ENCODE results near the gene GPR179. TPM values are rescaled to one million over a fixed set of nuclear protein-coding genes. Genes with fewer than 3 reads are reported as not detected.

Gene GPR179
- total RNA-seq, 2 experiments from 2014 or later: 0.07 TPM; not detected in 1

DNA sequence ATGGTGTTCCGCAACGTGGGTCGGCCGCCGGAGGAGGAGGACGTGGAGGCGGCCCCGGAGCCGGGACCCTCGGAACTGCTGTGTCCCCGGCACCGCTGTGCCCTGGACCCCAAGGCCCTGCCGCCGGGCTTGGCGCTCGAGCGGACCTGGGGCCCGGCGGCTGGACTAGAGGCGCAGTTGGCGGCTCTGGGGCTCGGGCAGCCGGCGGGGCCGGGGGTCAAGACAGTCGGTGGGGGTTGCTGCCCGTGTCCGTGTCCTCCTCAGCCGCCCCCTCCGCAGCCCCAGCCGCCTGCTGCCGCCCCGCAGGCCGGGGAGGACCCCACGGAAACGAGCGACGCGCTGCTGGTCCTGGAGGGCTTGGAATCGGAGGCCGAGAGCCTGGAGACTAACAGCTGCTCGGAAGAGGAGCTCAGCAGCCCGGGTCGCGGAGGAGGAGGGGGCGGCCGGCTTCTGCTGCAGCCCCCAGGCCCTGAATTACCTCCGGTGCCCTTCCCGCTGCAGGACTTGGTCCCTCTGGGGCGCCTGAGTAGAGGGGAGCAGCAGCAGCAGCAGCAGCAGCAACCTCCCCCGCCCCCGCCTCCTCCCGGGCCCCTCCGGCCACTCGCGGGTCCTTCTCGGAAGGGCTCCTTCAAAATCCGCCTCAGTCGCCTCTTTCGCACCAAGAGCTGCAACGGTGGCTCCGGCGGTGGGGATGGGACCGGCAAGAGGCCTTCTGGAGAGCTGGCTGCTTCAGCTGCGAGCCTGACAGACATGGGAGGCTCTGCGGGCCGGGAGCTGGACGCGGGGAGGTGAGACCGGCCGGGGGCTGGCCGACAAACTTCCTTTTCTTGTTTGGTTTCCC is 8.7 kb upstream of the GPR179 start:
- Mint-ChIP-seq H3K27me3 (no peaks in the 10 kb centered on the region), H3K4me3 (peak overlapping the region; percentile 73), H3K27ac (no peak overlapping the region), H3K9me3 (no peaks in the 10 kb centered on the region), H3K4me1 (ENCODE audit: low read depth) (peaks cover 48% of the 10 kb centered on the region), H3K36me3 (ENCODE audit: low read depth) (no peaks in the 10 kb centered on the region)
- peak; percentile 42 for DNase-seq
- intact Hi-C loops (cut with micrococcal nuclease): no loop called here
- ChIA-PET CTCF (interaction anchor here (1.1 to 11.9 kb wide), 6 partner anchors 12 to 72 kb away, joined by 3 to 203 read pairs (median 8); no protein-coding TSS in a partner anchor), POLR2A (interaction anchor here (0.7 to 1.0 kb wide), 3 partner anchors 18 to 64 kb away, joined by 3 to 4 read pairs (median 3); no protein-coding TSS in a partner anchor)
- no peak for ATAC-seq
- TF ChIP-seq, protein P1, sequence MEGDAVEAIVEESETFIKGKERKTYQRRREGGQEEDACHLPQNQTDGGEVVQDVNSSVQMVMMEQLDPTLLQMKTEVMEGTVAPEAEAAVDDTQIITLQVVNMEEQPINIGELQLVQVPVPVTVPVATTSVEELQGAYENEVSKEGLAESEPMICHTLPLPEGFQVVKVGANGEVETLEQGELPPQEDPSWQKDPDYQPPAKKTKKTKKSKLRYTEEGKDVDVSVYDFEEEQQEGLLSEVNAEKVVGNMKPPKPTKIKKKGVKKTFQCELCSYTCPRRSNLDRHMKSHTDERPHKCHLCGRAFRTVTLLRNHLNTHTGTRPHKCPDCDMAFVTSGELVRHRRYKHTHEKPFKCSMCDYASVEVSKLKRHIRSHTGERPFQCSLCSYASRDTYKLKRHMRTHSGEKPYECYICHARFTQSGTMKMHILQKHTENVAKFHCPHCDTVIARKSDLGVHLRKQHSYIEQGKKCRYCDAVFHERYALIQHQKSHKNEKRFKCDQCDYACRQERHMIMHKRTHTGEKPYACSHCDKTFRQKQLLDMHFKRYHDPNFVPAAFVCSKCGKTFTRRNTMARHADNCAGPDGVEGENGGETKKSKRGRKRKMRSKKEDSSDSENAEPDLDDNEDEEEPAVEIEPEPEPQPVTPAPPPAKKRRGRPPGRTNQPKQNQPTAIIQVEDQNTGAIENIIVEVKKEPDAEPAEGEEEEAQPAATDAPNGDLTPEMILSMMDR (IDR thresholded peaks at IDR 0.05): no peak

- H3K4me1 Mint-ChIP-seq (ENCODE audit: low read depth): peaks cover 40% of the 10 kb centered on the region
- H3K9me3 Mint-ChIP-seq: no peaks in the 10 kb centered on the region
- intact Hi-C loops (cut with micrococcal nuclease): no loop called here
These were observed 7.9 kb upstream of the GPR179 start, which contains the start of gene SOCS7 for GRCh38 chr17:38351412-38352222. SOCS7 (plus strand) TSS chr17:38351844; CDS start chr17:38352053, 209 bp downstream.

DNA sequence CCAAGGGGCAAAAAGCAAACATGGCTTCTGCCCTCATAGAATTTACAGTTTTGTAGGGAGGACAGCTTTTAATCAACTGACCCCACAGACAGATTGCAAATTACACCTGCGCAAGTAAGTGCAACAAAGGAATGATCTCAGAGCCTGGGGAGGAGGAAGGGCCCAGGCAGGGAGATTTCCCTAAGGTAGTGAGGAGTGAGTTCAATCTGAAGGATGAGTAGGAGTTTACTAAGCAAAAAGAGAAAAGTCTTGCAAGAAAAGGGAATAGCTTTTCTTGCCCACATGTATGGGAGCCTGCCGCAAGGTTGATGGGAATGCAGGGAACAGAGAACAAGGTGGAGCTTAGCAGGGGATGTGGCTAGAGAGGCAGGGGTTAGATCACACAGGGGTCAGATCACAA is 6.3 kb upstream of the GPR179 start:
- intact Hi-C loops (cut with micrococcal nuclease): no loop called here
- TF ChIP-seq, protein P1 (IDR thresholded peaks at IDR 0.05): no peak
- Mint-ChIP-seq H3K27me3 (no peaks in the 10 kb centered on the region), H3K4me1 (ENCODE audit: low read depth) (peaks cover 30% of the 10 kb centered on the region), H3K9me3 (no peaks in the 10 kb centered on the region), H3K4me3 (peak overlapping the region; percentile 80), H3K36me3 (ENCODE audit: low read depth) (no peaks in the 10 kb centered on the region), H3K27ac (no peak overlapping the region)
- no peak for DNase-seq
- POLR2A ChIA-PET: interaction anchor here (1.0 to 1.6 kb wide), 3 partner anchors 8 to 21 kb away, joined by 3 to 5 read pairs (median 3); no protein-coding TSS in a partner anchor
- ATAC-seq: no peak
- CTCF ChIA-PET: interaction anchor here (0.9 to 11.9 kb wide), 20 partner anchors 11 to 576 kb away, joined by 3 to 203 read pairs (median 12); partner anchors contain the start of gene ARHGAP23

More at GRCh38 chr17:38351412-38352222, 7.9 kb upstream of the GPR179 start, which contains the start of gene SOCS7:
- H3K27me3 Mint-ChIP-seq: no peaks in the 10 kb centered on the region
- peak within 1 kb of the TSS; percentile 80 for H3K4me3 Mint-ChIP-seq
- H3K36me3 Mint-ChIP-seq (ENCODE audit: low read depth): no peaks in the 10 kb centered on the region
- POLR2A ChIA-PET: interaction anchor here (0.7 to 1.6 kb wide), 4 partner anchors 9 to 64 kb away, joined by 3 to 5 read pairs (median 4); no protein-coding TSS in a partner anchor
- TF ChIP-seq, protein P1 (IDR thresholded peaks at IDR 0.05): no peak
- DNase-seq: peak; percentile 94
- peak within 1 kb of the TSS; percentile 97 for H3K27ac Mint-ChIP-seq
- CTCF ChIA-PET: interaction anchor here (1.0 to 11.9 kb wide), 4 partner anchors 10 to 72 kb away, joined by 3 to 203 read pairs (median 34); no protein-coding TSS in a partner anchor
- ATAC-seq: peak; percentile 92

DNA sequence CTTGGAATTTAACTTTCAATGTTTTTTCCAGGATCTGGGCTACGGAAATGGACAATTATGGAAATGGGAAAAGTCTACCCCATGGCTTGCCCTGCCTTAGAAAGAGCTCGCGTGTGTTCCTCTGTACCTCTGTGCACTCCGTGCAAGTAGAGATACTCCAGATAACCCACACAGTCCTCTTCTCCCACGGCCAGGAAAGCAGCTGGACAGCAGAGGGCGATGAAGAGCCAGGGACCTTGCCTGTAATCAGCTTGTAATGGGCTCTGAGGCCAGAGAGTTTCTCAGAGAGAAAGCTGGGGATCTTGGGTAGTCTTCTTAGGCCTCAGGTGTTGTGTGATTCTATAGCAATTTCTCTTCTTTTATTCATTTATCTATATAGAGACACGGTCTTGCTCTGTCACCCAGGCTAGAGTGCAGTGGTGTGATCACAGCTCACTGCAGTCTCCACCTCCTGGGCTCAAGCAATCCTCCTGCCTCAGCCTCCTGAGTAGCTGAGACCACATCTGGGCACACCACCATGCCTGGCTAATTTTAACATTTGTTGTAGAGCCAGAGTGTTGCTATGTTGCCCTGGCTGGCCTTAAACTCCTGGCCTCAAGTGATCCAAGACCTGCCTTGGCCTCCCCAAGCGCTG is 5.5 kb upstream of the GPR179 start:
- peak; percentile 93 for DNase-seq
- H3K4me3 Mint-ChIP-seq: no peak overlapping the region
- intact Hi-C loops (cut with micrococcal nuclease): loop anchor here (2.0 kb wide), 1 partner anchor 66 kb away; no protein-coding TSS in a partner anchor
- H3K27ac Mint-ChIP-seq: no peak overlapping the region
- H3K27me3 Mint-ChIP-seq: no peaks in the 10 kb centered on the region
- POLR2A ChIA-PET: interaction anchor here (0.9 to 1.4 kb wide), 4 partner anchors 9 to 73 kb away, joined by 3 read pairs; no protein-coding TSS in a partner anchor
- CTCF ChIA-PET: interaction anchor here (0.7 to 11.9 kb wide), 33 partner anchors 10 to 863 kb away, joined by 3 to 203 read pairs (median 7); partner anchors contain the start of gene ARHGAP23
- no peaks in the 10 kb centered on the region for H3K9me3 Mint-ChIP-seq
- peak; percentile 67 for ATAC-seq
- peaks cover 22% of the 10 kb centered on the region for H3K4me1 Mint-ChIP-seq (ENCODE audit: low read depth)
- TF ChIP-seq, protein P1 (IDR thresholded peaks at IDR 0.05): peak; percentile 87
- no peaks in the 10 kb centered on the region for H3K36me3 Mint-ChIP-seq (ENCODE audit: low read depth)

Data from activated CD8-positive, alpha-beta T cell treated with anti-CD3 and anti-CD28 coated beads for 36 hours (primary cell).